ENCODE measurements around the gene NRG4. TPM values are rescaled to one million over a fixed set of nuclear protein-coding genes. Genes with fewer than 3 reads are reported as not detected.
"Not testable (repeated sequence)": the region's sequence is repeated elsewhere in the genome, so short reads cannot be mapped to it uniquely, and the experiment has no call there.

Gene NRG4
- total RNA-seq, 1 experiment from 2014 or later = 0.55 TPM

GRCh38 chr15:75981149-75981815 is 30.9 kb downstream of the NRG4 start:
- TF ChIP-seq ARID4B (CRISPR knock-in tag; IDR thresholded peaks at IDR 0.05; ENCODE audit: borderline replicate concordance) (no peak), ZNF138 (CRISPR knock-in tag; conservative IDR thresholded peaks at IDR 0.05) (no peak), ZNF317 (CRISPR knock-in tag; IDR thresholded peaks at IDR 0.05; ENCODE audit: borderline replicate concordance, low read depth) (no peak), ZBTB43 (CRISPR knock-in tag; IDR thresholded peaks at IDR 0.05) (no peak), HMGA2 (CRISPR knock-in tag; IDR thresholded peaks at IDR 0.05) (no peak), PRDM15 (CRISPR knock-in tag; IDR thresholded peaks at IDR 0.05) (no peak), ZMAT4 (CRISPR knock-in tag; IDR thresholded peaks at IDR 0.05) (no peak), CDX4 (CRISPR knock-in tag; IDR thresholded peaks at IDR 0.05; ENCODE audit: borderline replicate concordance) (no peak), ELF4 (CRISPR knock-in tag; IDR thresholded peaks at IDR 0.05; ENCODE audit: low read depth) (no peak), TP53 (CRISPR knock-in tag; IDR thresholded peaks at IDR 0.05) (no peak), HMGXB4 (CRISPR knock-in tag; IDR thresholded peaks at IDR 0.05) (no peak)
- H3K4me3 Mint-ChIP-seq = no peak overlapping the region
- no peak for ATAC-seq
- H3K9me3 Mint-ChIP-seq = peaks cover 7% of the 10 kb centered on the region
- peaks cover 3% of the 10 kb centered on the region; the same call in 1 of the 2 replicates for H3K27me3 Mint-ChIP-seq (ENCODE audit: low read depth)
- H3K36me3 Mint-ChIP-seq = 0 out of 2 replicates have a peak, but pooled peaks cover 4% of the 10 kb centered on the region
- CTCF ChIA-PET = interaction anchor here (0.9 to 1.6 kb wide), 3 partner anchors 52 to 171 kb away, joined by 3 to 6 read pairs (median 4); no protein-coding TSS in a partner anchor
- no peak for DNase-seq (ENCODE audit: low spot score)
- H3K4me1 Mint-ChIP-seq = peaks cover 13% of the 10 kb centered on the region
- no peak overlapping the region for H3K27ac Mint-ChIP-seq
- POLR2A ChIA-PET = no interaction called here

GRCh38 chr15:75976766-75977165 is 35.5 kb downstream of the NRG4 start:
- CTCF ChIA-PET; DNase-seq (ENCODE audit: low spot score); H3K27me3 Mint-ChIP-seq (ENCODE audit: low read depth); H3K36me3 Mint-ChIP-seq; H3K27ac Mint-ChIP-seq; ATAC-seq; POLR2A ChIA-PET; H3K4me3 Mint-ChIP-seq: not testable (repeated sequence)
- H3K9me3 Mint-ChIP-seq = peaks cover 35% of the 10 kb centered on the region
- peaks cover 15% of the 10 kb centered on the region for H3K4me1 Mint-ChIP-seq
